Mesenteric fat pad (tissue), 1 donor: ENCODE data around the gene POLK. TPM values are rescaled to one million over a fixed set of nuclear protein-coding genes. Genes with fewer than 3 reads are reported as not detected.
"Not testable (repeated sequence)": the region's sequence is repeated elsewhere in the genome, so short reads cannot be mapped to it uniquely, and the experiment has no call there.

Experiments
- DNase-seq: peaks from one replicate; pipeline ENCODE4 v3.0.0-alpha.2; 2020; ENCODE audit warnings: low spot score
- total RNA-seq: library from RNA; stranded (reverse); fragmentation: NEBNext Ultra II Directional; extraction: Animal tissue kit (Norgen Biotek cat#: 25700); gene quantifications from one replicate; pipeline ENCODE4 v1.2.1, GENCODE V29; 2021
- donor health status: DM: yes; HTN: yes; CAD: no.

The POLK gene
- total RNA-seq, 1 donor from 2014 or later, result 35.9 TPM

DNA sequence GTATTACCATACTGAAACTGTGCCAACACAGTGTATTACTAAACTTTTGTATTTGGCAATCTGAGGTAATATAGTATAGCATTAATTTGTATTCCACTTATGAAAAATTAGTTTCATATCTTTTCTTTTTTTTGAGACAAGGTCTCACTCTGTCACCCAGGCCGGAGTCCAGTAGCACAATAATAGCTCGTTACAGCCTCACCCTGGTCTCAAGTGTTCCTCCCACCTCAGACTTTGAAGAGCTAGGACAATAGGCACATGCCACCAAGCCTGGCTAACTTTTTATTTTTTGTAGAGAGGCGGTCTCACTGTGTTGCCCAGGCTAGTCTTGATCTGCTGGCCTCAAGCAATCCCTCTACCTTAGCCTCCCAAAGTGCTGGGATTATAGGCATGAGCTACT is 36.1 kb downstream of the POLK start:
- no peak for DNase-seq

DNA sequence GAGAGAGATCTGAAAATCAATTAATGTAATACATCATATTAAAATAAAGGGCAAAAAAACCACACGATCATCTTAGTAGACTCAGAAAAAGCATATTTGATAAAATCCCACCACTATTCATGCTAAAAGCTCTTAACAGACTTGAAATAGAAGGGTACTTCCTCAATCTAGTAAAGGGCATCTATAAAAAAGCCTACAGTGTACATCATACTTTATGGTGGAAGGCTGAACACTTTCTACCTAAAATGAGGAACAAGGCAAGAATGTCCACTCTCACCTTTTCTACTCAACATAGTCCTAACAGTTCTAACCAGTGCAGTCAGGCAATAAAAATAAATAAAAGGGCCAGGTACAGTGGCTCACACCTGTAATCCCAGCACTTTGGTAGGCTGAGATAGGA is 38.9 kb downstream of the POLK start:
- no peak for DNase-seq

DNA sequence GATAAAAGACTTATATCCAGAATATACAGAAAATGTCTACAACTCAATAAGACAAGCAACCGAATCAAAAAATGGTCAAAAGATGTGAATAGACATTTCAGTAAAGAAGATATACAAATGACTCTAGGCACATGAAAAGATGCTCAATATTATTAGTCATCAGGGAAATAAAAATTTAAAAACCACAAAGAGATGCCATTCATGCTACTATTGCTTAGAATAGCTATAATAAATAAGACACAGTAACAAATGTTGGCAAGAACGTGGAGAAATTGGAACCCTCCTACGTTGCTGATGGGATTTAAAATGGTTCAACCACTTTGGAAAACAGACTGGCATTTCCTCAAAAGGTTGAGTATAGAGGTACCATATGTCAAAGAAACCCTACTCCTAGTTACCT is 39.8 kb downstream of the POLK start:
- DNase-seq, result no peak

DNA sequence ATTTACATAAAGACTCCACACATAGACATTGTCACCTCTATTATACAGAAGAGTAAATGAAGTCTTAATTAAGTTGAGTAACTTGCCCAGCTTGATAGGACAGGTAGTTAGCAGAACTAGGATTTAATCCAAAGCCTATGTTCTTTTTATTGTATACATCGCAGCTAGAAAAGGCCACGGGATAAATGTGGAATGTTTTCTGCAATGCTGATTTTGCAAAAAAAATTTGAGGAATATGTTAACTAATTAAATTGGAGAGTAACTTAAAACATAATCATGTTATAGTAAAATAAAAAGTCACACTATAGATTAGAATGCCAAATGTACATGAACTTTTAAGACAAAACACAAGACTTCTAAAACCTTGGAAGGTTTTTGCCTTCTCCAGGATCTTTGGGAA is 41.1 kb downstream of the POLK start:
- no peak for DNase-seq

DNA sequence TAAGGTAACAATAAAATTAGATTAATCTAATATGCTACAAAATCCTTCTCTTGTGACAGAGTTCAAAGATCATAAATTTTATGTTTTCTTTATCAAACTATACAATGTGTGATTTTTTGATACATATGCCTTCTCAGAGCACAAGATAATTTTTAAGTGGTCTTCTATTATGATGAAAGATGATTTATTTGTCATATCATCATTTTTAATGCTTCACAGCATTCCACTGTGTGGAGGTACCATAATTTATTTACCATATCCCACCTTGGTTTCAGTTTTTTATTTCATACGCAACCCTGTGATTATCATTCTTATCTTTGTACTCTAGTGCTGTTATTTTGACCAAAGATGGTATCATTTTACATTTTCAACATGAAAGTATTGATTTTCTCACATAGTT is 41.7 kb downstream of the POLK start:
- no peak for DNase-seq

DNA sequence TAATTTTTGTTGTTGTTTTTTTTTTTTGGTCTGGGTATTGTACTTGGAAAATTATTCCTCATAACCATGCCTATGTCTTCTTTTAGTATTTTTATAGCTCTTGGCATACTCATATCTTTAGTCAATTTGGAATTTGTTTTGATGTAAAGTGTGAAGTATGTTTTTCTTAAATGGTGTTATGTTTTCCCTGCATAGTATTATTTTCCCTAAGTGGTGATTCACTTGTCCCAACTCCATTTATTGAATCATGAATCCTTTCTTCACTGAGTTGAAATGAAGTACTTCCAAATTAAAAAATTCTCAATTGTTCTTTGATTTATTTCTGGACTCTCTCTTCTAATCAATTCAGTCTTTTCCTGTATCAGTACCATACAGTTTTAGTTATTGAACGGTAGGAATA is 46.5 kb downstream of the POLK start:
- no peak for DNase-seq

DNA sequence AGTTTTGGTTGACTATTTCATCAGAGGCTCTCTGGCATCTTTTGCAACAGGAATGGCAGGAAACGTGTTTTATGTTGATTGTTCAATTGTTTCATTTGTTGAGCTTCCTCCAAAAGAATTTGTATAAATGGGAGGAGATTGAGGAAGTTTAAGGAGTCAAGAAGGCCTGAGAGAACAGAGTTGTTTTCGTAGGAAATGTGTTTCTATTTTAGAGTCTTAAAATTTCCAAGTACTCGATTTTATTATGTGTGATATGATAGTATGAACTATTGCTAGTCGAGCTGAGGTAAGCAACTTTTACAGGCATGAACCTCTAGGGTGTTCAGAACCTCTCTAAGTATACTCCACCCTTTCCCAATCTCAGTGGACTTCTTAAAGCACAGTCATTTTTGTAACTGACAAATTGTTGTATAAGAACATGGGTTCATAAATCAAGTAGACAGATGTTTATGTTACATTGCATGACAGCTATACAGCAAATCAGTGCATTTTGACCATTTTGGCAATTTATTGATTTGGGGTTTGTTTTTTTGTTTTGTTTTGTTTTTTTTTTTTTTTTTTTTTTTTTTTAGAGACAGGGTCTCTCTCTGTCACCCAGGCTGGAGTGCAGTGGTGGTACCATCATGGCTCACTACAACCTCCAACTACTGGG is 47.4 kb downstream of the POLK start:
- DNase-seq, result no peak

DNA sequence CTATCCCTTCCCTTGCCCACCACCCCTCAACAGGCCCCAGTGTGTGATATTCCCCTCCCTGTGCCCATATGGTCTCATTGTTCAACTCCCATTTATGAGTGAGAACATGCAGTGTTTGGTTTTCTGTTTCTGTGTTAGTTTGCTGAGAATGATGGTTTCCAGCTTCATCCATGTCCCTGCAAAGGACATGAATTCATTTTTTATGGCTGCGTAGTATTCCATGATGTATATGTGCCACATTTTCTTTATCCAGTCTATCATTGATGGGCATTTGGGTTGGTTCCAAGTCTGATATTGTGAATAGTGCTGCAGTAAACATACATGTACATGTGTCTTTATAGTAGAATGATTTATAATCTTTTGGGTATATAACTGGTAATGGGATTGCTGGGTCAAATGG is 49.0 kb downstream of the POLK start:
- DNase-seq, result not testable (repeated sequence)

DNA sequence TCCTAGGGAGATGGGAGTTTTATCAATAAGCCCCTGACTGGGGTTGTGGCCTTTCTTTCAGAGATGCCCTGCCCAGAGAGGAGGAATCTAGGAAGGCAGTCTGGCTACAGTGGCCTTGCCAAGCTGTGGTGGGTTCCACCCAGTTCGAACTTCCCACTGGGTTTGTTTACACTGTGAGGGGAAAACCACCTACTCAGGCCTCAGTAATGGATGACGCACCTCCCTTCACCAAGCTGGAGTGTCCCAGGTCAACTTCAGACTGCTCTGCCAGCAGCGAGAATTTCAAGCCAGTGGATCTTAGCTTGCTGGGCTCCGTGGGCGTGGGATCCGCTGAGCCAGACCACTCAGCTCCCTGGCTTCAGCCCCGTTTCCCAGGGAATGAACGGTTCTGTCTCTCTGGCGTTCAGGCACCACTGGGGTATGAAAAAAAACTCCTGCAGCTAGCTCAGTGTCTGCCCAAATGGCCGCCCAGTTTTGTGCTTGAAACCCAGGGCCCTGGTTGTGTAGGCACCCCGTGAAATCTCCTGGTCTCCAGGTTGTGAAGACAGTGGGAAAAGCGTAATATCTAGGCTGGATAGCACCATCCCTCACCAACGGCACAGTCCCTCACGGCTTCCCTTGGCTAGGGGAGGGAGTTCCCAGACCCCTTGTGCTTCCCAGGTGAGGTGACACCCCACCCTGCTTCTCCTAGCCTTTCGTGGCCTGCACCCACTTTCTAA is 54.5 kb downstream of the POLK start:
- DNase-seq, result not testable (repeated sequence)

DNA sequence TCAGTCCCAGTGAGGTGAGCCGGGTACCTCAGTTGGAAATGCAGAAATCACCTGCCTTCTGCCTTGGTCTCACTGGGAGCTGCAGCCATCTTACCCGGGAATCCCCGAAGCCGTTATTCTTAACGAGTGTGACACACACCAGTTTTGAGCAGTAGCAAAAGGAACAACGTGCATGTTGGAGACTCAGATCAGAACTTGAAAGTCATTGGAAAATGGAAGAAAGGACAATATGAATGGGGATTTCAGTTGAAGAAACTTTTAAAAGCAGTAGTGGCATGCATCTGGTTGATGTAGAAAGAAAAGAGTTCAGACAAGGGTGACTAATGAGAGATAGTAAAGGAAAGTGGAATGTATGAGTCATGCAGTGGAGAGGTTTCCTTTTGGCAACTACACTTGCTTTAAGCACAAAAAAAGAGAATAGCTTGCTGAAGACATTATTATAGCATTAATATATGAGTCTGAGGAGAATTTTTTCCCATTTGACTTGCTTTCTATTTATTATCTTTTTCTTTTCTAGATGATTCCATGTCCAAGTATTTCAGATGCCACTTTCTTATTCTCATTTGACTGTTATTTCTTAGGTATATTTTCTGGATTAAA is 55.1 kb downstream of the POLK start:
- DNase-seq, result no peak

DNA sequence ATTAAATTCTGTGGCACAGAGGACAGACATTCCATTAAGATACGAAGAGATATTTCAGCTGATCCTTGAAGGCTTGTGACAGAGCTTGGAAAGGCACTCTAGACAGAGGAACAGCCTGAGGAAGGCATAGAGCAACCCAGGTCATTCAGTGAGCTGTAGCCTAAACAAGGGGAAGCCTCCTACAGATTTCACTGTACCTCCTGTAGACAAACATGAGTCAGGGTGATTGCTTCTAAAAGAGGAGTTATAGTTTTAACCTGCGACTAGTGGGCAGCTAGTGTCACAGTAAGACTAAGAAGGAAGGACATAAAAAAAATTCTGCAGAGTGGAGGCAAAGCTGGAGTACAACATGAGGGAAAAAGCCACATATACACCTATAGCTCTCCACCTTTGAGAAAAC is 56.0 kb downstream of the POLK start:
- no peak for DNase-seq

DNA sequence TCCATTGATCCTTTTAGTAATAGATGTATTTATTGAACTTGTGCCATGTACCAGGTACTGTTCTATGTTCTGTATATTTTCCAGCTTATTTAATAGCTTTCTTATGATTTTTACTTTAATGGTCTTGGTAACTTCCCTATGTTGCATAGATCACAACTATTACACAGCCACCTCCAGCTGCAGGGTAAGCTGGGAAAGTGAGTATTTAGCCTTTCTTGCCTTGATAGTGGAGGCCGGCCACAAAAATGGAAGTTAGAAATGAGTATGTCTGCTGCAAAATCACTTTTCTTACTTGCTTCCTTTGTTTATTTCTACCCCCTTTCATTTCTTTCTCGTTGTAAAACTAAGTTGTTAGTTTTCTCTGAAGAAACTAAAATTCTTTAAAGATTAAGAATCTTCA is 56.5 kb downstream of the POLK start:
- DNase-seq, result no peak

DNA sequence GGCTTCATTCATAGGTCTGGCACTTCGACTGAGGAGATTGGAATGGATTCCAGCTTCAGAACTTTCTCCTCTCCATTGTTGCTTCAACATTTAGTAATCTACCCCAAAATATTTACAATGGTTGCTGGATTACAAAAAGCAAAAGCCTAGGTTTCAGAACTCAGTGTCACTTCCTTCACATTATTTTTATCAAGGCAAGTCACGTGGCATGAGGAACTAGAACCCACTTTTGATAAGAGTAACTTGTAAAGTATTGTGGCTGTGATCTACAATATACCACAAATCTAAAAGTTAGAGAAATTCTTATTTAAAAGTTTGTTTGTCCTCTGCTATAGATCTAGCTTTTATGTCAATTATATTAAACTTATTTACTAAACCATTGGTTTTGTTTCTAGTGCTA is 59.9 kb downstream of the POLK start:
- DNase-seq, result no peak

DNA sequence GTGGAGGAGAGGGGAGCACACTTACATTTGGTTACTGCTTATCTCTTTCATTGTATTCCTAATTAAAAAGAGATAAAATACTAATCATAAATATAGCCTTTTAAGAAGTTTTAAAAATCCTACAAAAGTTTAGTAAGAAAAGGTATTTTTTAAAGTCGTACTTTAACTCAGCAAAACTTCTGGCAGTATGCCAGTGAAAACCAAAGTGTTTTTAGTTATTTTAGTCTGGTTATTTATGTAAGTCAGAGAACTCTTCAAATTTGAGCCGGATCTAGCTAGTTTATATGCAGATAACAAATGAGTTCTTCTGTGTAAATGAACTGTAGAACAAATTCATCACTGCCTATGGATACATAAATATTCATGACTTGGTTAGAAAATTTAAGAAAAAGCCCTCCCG is 63.1 kb downstream of the POLK start:
- DNase-seq, result no peak

DNA sequence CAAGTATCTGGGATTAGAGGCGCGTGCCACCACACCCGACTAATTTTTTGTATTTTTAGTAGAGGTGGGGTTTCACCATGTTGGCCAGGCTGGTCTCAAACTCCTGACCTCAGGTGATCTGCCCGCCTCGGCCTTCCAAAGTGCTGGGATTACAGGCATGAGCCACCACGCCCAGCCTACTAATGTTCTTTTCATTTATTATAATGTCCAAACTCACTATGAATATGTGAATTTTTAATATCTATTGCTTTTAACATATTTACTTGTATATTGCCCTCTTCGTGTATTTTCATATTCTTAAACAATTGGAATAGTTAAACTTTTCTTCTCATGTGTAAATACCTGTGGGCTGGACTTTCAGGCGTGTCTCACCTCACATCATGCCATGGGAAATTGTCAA is 66.6 kb downstream of the POLK start:
- not testable (repeated sequence) for DNase-seq

DNA sequence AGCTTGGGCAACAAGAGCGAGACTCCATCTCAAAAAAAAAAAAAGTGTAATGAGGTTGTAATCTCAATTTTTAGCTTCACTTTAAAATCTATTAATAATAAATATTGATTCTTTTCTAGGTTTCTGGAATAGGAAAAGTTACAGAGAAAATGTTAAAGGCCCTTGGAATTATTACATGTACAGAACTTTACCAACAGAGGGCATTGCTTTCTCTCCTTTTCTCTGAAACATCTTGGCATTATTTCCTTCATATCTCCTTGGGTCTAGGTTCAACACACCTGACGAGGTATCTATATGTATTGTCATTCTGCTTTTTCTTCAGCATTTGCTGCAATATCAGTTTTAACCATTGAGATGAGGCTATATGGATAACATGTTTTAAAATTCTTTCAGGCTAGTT is 73.0 kb downstream of the POLK start:
- DNase-seq, result no peak

DNA sequence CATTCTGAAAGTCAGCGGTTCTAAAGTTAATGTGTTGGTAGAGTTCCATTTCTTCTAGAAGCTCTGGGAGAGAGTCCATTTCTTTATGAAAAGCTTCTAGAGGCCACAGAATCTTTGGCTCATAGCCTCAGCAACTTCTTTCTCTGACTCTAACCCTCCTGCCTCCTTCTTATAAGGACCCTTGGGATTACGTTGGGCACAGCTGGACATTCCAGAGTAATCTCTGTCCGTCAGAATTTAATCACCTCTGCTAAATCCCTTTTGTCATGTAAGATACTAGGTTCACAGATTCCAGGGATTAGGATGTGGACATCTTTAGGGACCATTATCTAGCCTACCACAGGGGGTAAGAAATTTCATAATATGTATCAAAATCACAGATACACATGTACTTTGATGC is 77.0 kb downstream of the POLK start:
- no peak for DNase-seq

DNA sequence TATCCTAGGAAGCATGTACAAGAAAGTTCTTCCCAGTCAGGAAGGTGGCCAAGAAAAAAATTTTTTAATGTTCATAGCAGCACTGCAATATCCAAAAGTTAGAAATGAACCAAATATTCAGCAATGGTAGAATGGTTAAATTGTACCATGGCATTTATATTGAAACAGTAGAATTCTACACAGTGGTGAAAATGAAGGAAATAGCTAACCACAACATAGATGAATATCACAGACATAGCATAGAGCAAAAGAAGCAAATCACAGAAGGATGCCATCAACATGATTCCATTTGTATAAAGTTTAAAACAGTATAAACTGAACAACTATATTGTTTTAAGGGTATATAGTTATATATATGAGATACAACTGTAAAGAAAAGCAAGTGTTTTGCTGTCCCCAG is 88.8 kb downstream of the POLK start:
- DNase-seq, result no peak

DNA sequence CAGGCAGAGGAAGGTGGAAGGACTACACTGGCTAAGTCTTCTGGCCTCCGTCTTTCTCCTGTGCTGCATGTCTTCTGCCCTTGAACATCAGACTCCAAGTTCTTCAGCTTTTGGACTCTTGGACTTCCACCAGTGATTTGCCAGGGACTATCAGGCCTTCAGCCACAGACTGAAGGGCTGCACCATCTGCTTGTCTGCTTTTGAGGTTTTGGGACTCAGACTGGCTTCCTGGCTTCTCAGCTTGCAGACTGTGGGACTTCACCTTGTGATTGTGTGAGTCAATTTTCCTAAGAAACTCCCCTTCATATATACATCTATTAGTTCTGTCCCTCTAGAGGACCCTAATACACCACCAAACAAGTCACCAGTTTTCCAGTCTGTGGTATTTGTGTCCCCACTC is 89.9 kb downstream of the POLK start:
- no peak for DNase-seq

DNA sequence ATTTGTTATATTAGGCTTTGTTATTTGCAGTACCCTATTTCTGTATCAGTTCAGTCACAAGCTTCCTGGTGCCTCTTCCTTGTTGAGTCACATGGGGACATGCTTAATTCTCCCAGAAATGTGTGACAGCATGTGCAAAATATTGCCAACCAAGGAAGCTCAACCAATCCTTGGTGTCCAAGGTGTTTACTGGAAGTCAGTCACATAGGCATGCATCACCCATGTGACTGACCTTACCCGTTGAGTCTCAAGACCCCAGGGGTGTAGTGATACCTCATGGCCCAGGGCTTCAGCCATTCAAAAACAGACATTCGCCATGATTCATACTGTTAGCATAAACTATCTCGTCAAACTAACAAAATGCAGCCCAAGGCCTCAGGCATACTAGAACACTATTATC is 90.3 kb downstream of the POLK start:
- no peak for DNase-seq

DNA sequence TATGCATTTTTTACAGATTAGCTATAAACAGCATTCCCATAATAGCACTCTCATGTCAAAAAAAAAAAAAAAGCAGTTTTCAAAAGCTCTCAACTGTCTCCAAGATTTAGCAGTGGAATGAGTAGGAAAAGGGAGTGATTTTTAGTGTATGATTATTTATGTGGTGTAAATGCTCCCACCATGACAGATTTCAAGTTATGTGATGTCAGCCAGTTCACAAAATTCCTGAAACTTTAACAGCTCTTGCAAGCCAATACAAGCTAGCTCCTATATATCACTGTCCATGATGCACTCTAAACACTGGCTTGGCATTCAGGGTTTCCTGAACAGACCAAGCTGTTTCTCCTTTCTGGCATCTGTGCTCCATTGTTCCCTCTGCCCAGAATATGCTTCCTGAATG is 91.7 kb downstream of the POLK start:
- no peak for DNase-seq

DNA sequence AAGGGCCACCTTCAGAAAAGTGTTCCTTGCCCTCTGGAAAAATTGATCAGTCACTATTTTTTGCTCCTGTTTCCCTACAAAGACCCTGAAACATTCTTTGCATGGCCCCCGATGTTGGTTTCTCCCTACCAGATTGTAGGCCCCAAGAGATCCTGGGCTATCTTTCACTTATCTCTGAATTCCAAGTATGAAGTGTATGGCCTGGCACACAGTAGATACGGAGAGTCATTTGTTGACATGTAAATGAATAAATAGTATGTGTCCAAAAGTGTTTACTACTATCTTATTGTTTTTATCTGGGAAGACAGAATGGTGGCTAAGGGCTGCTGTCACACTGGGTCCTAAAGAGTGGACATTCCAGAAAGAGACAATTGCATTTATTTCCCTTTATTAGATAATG is 92.1 kb downstream of the POLK start:
- DNase-seq, result no peak

DNA sequence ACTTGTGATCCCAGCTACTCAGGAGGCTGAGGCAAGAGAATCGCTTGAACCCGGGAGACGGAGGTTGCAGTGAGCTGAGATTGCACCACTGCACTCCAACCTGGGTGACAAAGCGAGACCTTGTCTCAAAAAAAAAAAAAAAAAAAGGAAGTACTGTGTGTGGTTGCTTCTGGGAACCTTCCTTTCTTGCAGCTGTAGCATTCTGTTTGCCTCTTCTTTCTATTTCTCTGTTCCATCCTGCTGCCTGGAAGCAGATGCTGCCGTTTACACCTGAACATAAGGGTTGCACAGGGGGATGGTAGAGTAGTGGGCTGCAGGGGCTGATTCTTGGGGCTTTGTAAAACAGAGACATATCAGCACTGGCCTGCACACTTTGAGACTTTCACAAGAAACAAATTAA is 95.7 kb downstream of the POLK start:
- DNase-seq, result not testable (repeated sequence)
